WTC11 (cell line): ENCODE measurements around the gene RTKN. TPM values are rescaled to one million over a fixed set of nuclear protein-coding genes. Genes with fewer than 3 reads are reported as not detected.
A peak's percentile ranks its signal among the peaks of the same experiment; 100 is the strongest.
"Not testable (repeated sequence)": the region's sequence is repeated elsewhere in the genome, so short reads cannot be mapped to it uniquely, and the experiment has no call there.

ENCODE experiments used
- ATAC-seq: fragments of 200-7000 bp; cut with Tn5 transposase; 2 replicates; pipeline ENCODE4 v1.10.0; 2021; ENCODE audit warnings: mild to moderate bottlenecking, moderate library complexity
- CTCF ChIA-PET: fragments of 300-600 bp; sonication (Branson Sonifier 250); formaldehyde crosslinking; loops from one replicate; lab custom pipeline; 2021; ENCODE audit warnings: antibody characterized with exemption; lab: Charles Lee
- POLR2A ChIA-PET: fragments of 350-600 bp; sonication (Branson Sonifier 250); formaldehyde crosslinking; loops from one replicate; lab custom pipeline; 2021; ENCODE audit warnings: antibody characterized with exemption; lab: Charles Lee
- DNase-seq: peaks from one replicate; pipeline ENCODE4 v3.0.0; 2021; ENCODE audit warnings: low spot score
- H3K27ac Mint-ChIP-seq: 2 replicates; pipeline ENCODE4 v1.8.0; 2021; ENCODE audit warnings: mixed read lengths
- H3K27me3 Mint-ChIP-seq: 2 replicates; pipeline ENCODE4 v1.8.0; 2021; ENCODE audit warnings: low read depth, mild to moderate bottlenecking, moderate library complexity, mixed read lengths
- H3K36me3 Mint-ChIP-seq: 2 replicates; pipeline ENCODE4 v1.8.0; 2021; ENCODE audit warnings: mixed read lengths
- H3K4me1 Mint-ChIP-seq: 2 replicates; pipeline ENCODE4 v1.8.0; 2022; ENCODE audit warnings: mixed read lengths
- H3K4me3 Mint-ChIP-seq: 2 replicates; pipeline ENCODE4 v1.8.0; 2021; ENCODE audit warnings: mild to moderate bottlenecking, moderate library complexity, mixed read lengths
- H3K9me3 Mint-ChIP-seq: 2 replicates; pipeline ENCODE4 v1.8.0; 2021; ENCODE audit warnings: mixed read lengths
- ATF1 ChIP-seq: sonication (generic); formaldehyde crosslinking; IDR thresholded peaks from 2 replicates; pipeline ENCODE4 v1.8.1; 2023; ENCODE audit warnings: mild to moderate bottlenecking, moderate library complexity, missing genetic modification reagents
- ATF6 ChIP-seq: sonication (generic); formaldehyde crosslinking; IDR thresholded peaks from 2 replicates; pipeline ENCODE4 v1.8.1; 2023; ENCODE audit warnings: mild to moderate bottlenecking, missing genetic modification reagents
- CBFB ChIP-seq: sonication (generic); formaldehyde crosslinking; IDR thresholded peaks from 2 replicates; pipeline ENCODE4 v1.8.1; 2022; ENCODE audit warnings: mild to moderate bottlenecking, low read depth, missing genetic modification reagents
- CREB1 ChIP-seq: sonication (generic); formaldehyde crosslinking; IDR thresholded peaks from 2 replicates; pipeline ENCODE4 v1.8.0; 2023; ENCODE audit warnings: mild to moderate bottlenecking, missing genetic modification reagents
- CTCF ChIP-seq: fragments of 200-600 bp; IDR thresholded peaks from 2 replicates; pipeline ENCODE4 v1.8.0; 2022; ENCODE audit warnings: antibody characterized with exemption
- E2F5 ChIP-seq: sonication (generic); formaldehyde crosslinking; IDR thresholded peaks from 2 replicates; pipeline ENCODE4 v1.8.1; 2022; ENCODE audit warnings: mild to moderate bottlenecking, moderate library complexity, missing genetic modification reagents
- ELF4 ChIP-seq: sonication (generic); formaldehyde crosslinking; IDR thresholded peaks from 2 replicates; pipeline ENCODE4 v1.8.1; 2022; ENCODE audit warnings: low read depth, mild to moderate bottlenecking, moderate library complexity, missing genetic modification reagents
- ETV6 ChIP-seq: sonication (generic); formaldehyde crosslinking; IDR thresholded peaks from 2 replicates; pipeline ENCODE4 v1.8.1; 2022; ENCODE audit warnings: mild to moderate bottlenecking, missing genetic modification reagents
- FOXP1 ChIP-seq: sonication (generic); formaldehyde crosslinking; IDR thresholded peaks from 2 replicates; pipeline ENCODE4 v1.8.0; 2022; ENCODE audit warnings: missing genetic modification reagents, mild to moderate bottlenecking, moderate library complexity, borderline replicate concordance
- GABPB1 ChIP-seq: sonication (generic); formaldehyde crosslinking; IDR thresholded peaks from 2 replicates; pipeline ENCODE4 v1.8.1; 2023; ENCODE audit warnings: mild to moderate bottlenecking, missing genetic modification reagents
- MXD4 ChIP-seq: fragments of 250-450 bp; sonication (Bioruptor Pico); IDR thresholded peaks from 2 replicates; pipeline ENCODE4 v1.8.0; 2021; ENCODE audit warnings: mild to moderate bottlenecking, moderate library complexity, borderline replicate concordance
- NR1H2 ChIP-seq: sonication (generic); formaldehyde crosslinking; IDR thresholded peaks from 2 replicates; pipeline ENCODE4 v1.9.0; 2021; ENCODE audit warnings: mild to moderate bottlenecking, moderate library complexity, missing genetic modification reagents
- PREB ChIP-seq: sonication (generic); formaldehyde crosslinking; IDR thresholded peaks from 2 replicates; pipeline ENCODE4 v1.8.1; 2022; ENCODE audit warnings: mild to moderate bottlenecking, missing genetic modification reagents, moderate library complexity, borderline replicate concordance
- RELA ChIP-seq: sonication (generic); formaldehyde crosslinking; IDR thresholded peaks from 2 replicates; pipeline ENCODE4 v1.8.1; 2022; ENCODE audit warnings: missing genetic modification reagents, mild to moderate bottlenecking, borderline replicate concordance
- RORB ChIP-seq: fragments of 250-450 bp; sonication (Bioruptor Pico); IDR thresholded peaks from 2 replicates; pipeline ENCODE4 v1.9.0; 2021; ENCODE audit warnings: mild to moderate bottlenecking
- STAT6 ChIP-seq: sonication (generic); formaldehyde crosslinking; conservative IDR thresholded peaks from 2 replicates; pipeline ENCODE4 v1.8.1; 2023; ENCODE audit warnings: mild to moderate bottlenecking, low read depth, missing genetic modification reagents, moderate library complexity
- ZBTB43 ChIP-seq: sonication (generic); formaldehyde crosslinking; IDR thresholded peaks from 2 replicates; pipeline ENCODE4 v1.8.1; 2023; ENCODE audit warnings: mild to moderate bottlenecking, missing genetic modification reagents
- ZNF219 ChIP-seq: sonication (generic); formaldehyde crosslinking; IDR thresholded peaks from 2 replicates; pipeline ENCODE4 v1.8.0; 2023; ENCODE audit warnings: missing genetic modification reagents, mild to moderate bottlenecking, borderline replicate concordance
- ZNF263 ChIP-seq: sonication (generic); formaldehyde crosslinking; IDR thresholded peaks from 2 replicates; pipeline ENCODE4 v1.8.1; 2022; ENCODE audit warnings: low read depth, mild to moderate bottlenecking, moderate library complexity, missing genetic modification reagents
- ZNF416 ChIP-seq: fragments of 250-450 bp; sonication (Bioruptor Pico); IDR thresholded peaks from 2 replicates; pipeline ENCODE4 v1.9.0; 2021; ENCODE audit warnings: mild to moderate bottlenecking, inconsistent platforms
- ZNF423 ChIP-seq: fragments of 250-450 bp; sonication (Bioruptor Pico); IDR thresholded peaks from 2 replicates; pipeline ENCODE4 v2.1.2; 2022; ENCODE audit warnings: mild to moderate bottlenecking, moderate library complexity
- total RNA-seq: library from RNA; stranded (reverse); gene quantifications from 3 replicates; pipeline ENCODE4 v1.2.3, GENCODE V29; 2021
- TF ChIP-seq, protein P1 (sequence below): fragments of 250-450 bp; sonication (Bioruptor Pico); IDR thresholded peaks from 2 replicates; pipeline ENCODE4 v2.1.2; 2022; ENCODE audit warnings: mild to moderate bottlenecking, moderate library complexity
- TF ChIP-seq, protein P2 (sequence below): sonication (generic); formaldehyde crosslinking; IDR thresholded peaks from 2 replicates; pipeline ENCODE4 v1.8.1; 2022; ENCODE audit warnings: missing genetic modification reagents, borderline replicate concordance

RTKN gene
- total RNA-seq, 1 experiment from 2014 or later: 80.1 TPM

DNA sequence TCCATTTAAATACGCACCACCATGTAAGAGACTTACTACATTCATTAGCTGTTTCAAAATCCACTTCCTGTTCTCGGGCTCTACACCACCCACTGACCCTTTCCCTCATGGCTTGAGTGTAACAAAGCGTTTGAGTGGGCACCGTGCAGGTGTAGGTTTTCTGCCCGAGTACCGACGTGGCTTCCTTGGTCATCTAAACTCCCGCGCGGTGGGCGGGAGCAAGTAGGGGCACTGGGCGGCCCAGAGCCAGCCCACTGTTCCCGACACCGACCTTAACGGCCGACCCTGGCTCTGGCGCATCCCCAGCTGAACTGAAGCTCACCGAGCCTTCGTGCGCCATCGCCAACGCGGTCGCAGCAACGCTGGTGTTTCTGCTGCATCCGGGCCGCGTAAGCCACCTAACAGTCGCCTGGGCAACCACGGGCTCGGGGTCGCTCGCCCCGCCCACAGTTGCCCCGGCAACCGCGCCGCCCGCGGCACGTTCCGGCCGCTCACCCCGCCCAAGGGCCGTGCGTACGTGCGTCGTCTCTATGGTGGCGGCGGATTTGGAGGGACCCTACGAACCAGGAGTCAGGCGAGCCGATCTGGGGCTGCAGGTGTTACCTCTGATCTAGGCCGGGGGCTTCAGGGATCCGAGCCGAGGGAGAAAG lies 20.4 kb downstream of the RTKN start, which contains the start of the genes C2orf81 and WDR54 (continued):
- no peak for TF ChIP-seq ATF6 (CRISPR knock-in tag)
- TF ChIP-seq, protein P1, sequence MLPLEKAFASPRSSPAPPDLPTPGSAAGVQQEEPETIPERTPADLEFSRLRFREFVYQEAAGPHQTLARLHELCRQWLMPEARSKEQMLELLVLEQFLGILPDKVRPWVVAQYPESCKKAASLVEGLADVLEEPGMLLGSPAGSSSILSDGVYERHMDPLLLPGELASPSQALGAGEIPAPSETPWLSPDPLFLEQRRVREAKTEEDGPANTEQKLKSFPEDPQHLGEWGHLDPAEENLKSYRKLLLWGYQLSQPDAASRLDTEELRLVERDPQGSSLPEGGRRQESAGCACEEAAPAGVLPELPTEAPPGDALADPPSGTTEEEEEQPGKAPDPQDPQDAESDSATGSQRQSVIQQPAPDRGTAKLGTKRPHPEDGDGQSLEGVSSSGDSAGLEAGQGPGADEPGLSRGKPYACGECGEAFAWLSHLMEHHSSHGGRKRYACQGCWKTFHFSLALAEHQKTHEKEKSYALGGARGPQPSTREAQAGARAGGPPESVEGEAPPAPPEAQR (CRISPR knock-in tag): no peak
- no peak for TF ChIP-seq MXD4 (CRISPR knock-in tag)
- no peak for TF ChIP-seq FOXP1 (CRISPR knock-in tag)
- no peak for TF ChIP-seq ZBTB43 (CRISPR knock-in tag)
- no peak for TF ChIP-seq RELA (CRISPR knock-in tag)
- 0 out of 2 replicates have a peak, but pooled peaks have one; percentile 32 for TF ChIP-seq CREB1 (CRISPR knock-in tag)
- TF ChIP-seq, protein P2, sequence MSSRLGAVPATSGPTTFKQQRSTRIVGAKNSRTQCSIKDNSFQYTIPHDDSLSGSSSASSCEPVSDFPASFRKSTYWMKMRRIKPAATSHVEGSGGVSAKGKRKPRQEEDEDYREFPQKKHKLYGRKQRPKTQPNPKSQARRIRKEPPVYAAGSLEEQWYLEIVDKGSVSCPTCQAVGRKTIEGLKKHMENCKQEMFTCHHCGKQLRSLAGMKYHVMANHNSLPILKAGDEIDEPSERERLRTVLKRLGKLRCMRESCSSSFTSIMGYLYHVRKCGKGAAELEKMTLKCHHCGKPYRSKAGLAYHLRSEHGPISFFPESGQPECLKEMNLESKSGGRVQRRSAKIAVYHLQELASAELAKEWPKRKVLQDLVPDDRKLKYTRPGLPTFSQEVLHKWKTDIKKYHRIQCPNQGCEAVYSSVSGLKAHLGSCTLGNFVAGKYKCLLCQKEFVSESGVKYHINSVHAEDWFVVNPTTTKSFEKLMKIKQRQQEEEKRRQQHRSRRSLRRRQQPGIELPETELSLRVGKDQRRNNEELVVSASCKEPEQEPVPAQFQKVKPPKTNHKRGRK (CRISPR knock-in tag): no peak
- TF ChIP-seq ZNF416 (CRISPR knock-in tag): no peak
- no peak for TF ChIP-seq GABPB1 (CRISPR knock-in tag)
- TF ChIP-seq RORB: no peak
- TF ChIP-seq ATF1: no peak
- no peak; the same call in 1 of the 2 replicates for TF ChIP-seq CBFB
- no peak for TF ChIP-seq STAT6 (CRISPR knock-in tag)
- TF ChIP-seq ZNF219: no peak
- TF ChIP-seq ZNF263 (CRISPR knock-in tag): no peak
- TF ChIP-seq PREB: no peak
- TF ChIP-seq ETV6: peak; percentile 90
- TF ChIP-seq ZNF423 (CRISPR knock-in tag): no peak
- TF ChIP-seq NR1H2: no peak
- TF ChIP-seq E2F5: no peak
- no peak for TF ChIP-seq ELF4 (CRISPR knock-in tag)
- TF ChIP-seq CTCF: no peak

DNA sequence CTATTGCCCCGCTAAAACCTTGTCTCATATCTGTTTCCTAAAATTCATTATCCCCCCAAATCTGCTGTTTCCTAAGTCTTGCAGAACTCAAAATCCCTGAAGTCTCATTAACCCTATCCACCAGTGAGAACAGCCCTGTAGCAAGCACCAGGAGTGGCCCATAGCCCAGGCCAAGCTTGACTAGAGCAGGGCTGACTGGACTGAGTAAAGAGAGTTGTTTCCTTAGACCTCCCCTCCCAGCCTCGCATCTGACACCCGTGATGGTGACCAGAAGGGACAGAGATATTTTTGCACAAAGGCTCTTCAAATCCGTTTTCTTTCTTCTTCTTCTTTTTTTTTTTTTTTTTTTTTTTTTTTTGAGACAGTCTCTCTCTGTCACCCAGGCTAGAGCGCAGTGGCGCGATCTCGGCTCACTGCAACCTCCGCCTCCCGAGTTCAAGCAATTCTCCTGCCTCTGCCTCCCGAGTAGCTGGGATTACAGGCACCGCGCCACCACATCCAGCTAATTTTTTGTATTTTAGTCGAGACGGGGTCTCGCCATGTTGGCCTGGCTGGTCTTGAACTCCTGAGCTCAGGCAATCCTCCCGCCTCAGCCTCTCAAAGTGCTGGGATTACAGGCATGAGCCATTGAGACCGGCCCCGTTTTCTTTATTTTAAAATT lies 21.2 kb downstream of the RTKN start:
- ATAC-seq: not testable (repeated sequence)

More for the DNA sequence above, 21.2 kb downstream of the RTKN start:
- not testable (repeated sequence) for H3K27ac Mint-ChIP-seq, H3K9me3 Mint-ChIP-seq, DNase-seq
- POLR2A ChIA-PET: interaction anchor here (0.5 to 1.3 kb wide), 6 partner anchors 16 to 62 kb away, joined by 3 to 9 read pairs (median 6); partner anchors contain the start of genes CCDC142 and TTC31
- Mint-ChIP-seq H3K27me3 (peaks cover 64% of the 10 kb centered on the region), H3K36me3 (peaks cover 10% of the 10 kb centered on the region), H3K4me3 (peak overlapping the region; percentile 99), H3K4me1 (peaks cover 24% of the 10 kb centered on the region)
- CTCF ChIA-PET: interaction anchor here (0.6 to 2.0 kb wide), 4 partner anchors 16 to 86 kb away, joined by 3 to 7 read pairs (median 6); no protein-coding TSS in a partner anchor
